ENCODE results near the gene PPP1R10. TPM values are rescaled to one million over a fixed set of nuclear protein-coding genes. Genes with fewer than 3 reads are reported as not detected.

The PPP1R10 gene
- total and polyA plus RNA-seq, 2 of the 13 experiments (the other 11 are each of a cell fraction or from before 2014, with no cell fraction given): 26.3 to 38.4 TPM

GRCh38 chr6:30617565-30618269, 674 bp upstream of the PPP1R10 start, which contains the start of gene MRPS18B (continued):
- TF ChIP-seq ZNF331 (CRISPR knock-in tag; IDR thresholded peaks at IDR 0.05) (peak; percentile 40), SAFB2 (CRISPR knock-in tag; IDR thresholded peaks at IDR 0.05; ENCODE audit: borderline replicate concordance, low read depth) (peak; percentile 71; the same call in 1 of the 2 replicates), TAF15 (IDR thresholded peaks at IDR 0.05; ENCODE audit: low read depth, low read length, poor library complexity, severe bottlenecking) (no peak), XRCC5 (optimal IDR thresholded peaks at IDR 0.05; ENCODE audit: low read length) (peak; percentile 54), NR2F1 (CRISPR knock-in tag; IDR thresholded peaks at IDR 0.05) (peak in 1 of 2 experiments; percentile 53; a peak in 2 of 4 replicates), HNF4A (CRISPR knock-in tag; IDR thresholded peaks at IDR 0.05) (no peak), CHCHD3 (CRISPR knock-in tag; IDR thresholded peaks at IDR 0.05) (no peak), PHB2 (IDR thresholded peaks at IDR 0.05; ENCODE audit: partially characterized antibody) (no peak), FOSL2 (CRISPR knock-in tag; IDR thresholded peaks at IDR 0.05) (no peak), AKAP8 (CRISPR knock-in tag; IDR thresholded peaks at IDR 0.05) (no peak), RBM39 (IDR thresholded peaks at IDR 0.05; ENCODE audit: low read depth, low read length, poor library complexity, severe bottlenecking) (no peak), CBX1 (IDR thresholded peaks at IDR 0.05; ENCODE audit: low read depth) (peak; percentile 58), ZNF441 (CRISPR knock-in tag; IDR thresholded peaks at IDR 0.05; ENCODE audit: borderline replicate concordance) (0 out of 2 replicates have a peak, but pooled peaks have one; percentile 59), CBX2 (IDR thresholded peaks at IDR 0.05; ENCODE audit: low read depth, low read length) (no peak), CBX2 (CRISPR knock-in tag; IDR thresholded peaks at IDR 0.05; ENCODE audit: low read depth) (no peak), IKZF4 (CRISPR knock-in tag; IDR thresholded peaks at IDR 0.05; ENCODE audit: borderline replicate concordance, low read depth, not compliant biosample characterization) (no peak), ZNF180 (CRISPR knock-in tag; IDR thresholded peaks at IDR 0.05; ENCODE audit: borderline replicate concordance, low read depth) (no peak), AGO1 (IDR thresholded peaks at IDR 0.05; ENCODE audit: low read depth, low read length, poor library complexity, severe bottlenecking) (no peak), NR2F2 (IDR thresholded peaks at IDR 0.05; ENCODE audit: borderline replicate concordance, low read depth) (peak; percentile 60; the same call in 1 of the 2 replicates), MED8 (CRISPR knock-in tag; IDR thresholded peaks at IDR 0.05; ENCODE audit: insufficient replicate concordance) (peak; percentile 64), HIVEP1 (CRISPR knock-in tag; IDR thresholded peaks at IDR 0.05) (peak; percentile 76)
- TF ChIP-seq, protein P1, sequence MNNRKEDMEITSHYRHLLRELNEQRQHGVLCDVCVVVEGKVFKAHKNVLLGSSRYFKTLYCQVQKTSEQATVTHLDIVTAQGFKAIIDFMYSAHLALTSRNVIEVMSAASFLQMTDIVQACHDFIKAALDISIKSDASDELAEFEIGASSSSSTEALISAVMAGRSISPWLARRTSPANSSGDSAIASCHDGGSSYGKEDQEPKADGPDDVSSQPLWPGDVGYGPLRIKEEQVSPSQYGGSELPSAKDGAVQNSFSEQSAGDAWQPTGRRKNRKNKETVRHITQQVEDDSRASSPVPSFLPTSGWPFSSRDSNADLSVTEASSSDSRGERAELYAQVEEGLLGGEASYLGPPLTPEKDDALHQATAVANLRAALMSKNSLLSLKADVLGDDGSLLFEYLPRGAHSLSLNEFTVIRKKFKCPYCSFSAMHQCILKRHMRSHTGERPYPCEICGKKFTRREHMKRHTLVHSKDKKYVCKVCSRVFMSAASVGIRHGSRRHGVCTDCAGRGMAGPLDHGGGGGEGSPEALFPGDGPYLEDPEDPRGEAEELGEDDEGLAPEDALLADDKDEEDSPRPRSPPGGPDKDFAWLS (CRISPR knock-in tag; IDR thresholded peaks at IDR 0.05; ENCODE audit: borderline replicate concordance): no peak
- TF ChIP-seq, protein P2, sequence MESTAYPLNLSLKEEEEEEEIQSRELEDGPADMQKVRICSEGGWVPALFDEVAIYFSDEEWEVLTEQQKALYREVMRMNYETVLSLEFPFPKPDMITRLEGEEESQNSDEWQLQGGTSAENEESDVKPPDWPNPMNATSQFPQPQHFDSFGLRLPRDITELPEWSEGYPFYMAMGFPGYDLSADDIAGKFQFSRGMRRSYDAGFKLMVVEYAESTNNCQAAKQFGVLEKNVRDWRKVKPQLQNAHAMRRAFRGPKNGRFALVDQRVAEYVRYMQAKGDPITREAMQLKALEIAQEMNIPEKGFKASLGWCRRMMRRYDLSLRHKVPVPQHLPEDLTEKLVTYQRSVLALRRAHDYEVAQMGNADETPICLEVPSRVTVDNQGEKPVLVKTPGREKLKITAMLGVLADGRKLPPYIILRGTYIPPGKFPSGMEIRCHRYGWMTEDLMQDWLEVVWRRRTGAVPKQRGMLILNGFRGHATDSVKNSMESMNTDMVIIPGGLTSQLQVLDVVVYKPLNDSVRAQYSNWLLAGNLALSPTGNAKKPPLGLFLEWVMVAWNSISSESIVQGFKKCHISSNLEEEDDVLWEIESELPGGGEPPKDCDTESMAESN (CRISPR knock-in tag; conservative IDR thresholded peaks at IDR 0.05): peak; percentile 58; the same call in 1 of the 2 replicates
